ENCODE measurements around the gene PFKFB2. TPM values are rescaled to one million over a fixed set of nuclear protein-coding genes. Genes with fewer than 3 reads are reported as not detected.

The PFKFB2 gene
- polyA plus RNA-seq, 1 donor from 2014 or later: 9.8 TPM

- Histone ChIP-seq H3F3A (ENCODE audit: insufficient read depth, low read length, poor library complexity, severe bottlenecking) (no peaks in the 10 kb centered on the region), H3K4me2 (ENCODE audit: low read length) (no peak overlapping the region), H3K9me2 (ENCODE audit: insufficient read depth, low read length) (no peaks in the 10 kb centered on the region), H3K36me3 (ENCODE audit: insufficient read depth, low read length) (no peaks in the 10 kb centered on the region), H2AFZ (ENCODE audit: low read depth, low read length) (no peak overlapping the region), H3K27ac (ENCODE audit: low read length) (no peak overlapping the region), H3K9ac (ENCODE audit: low read length) (no peak overlapping the region), H3K27me3 (ENCODE audit: insufficient read depth, low read depth, low read length) (no peaks in the 10 kb centered on the region), H3K79me2 (replicated peaks; ENCODE audit: insufficient read depth, low read length) (no peaks in the 10 kb centered on the region), H3K9me3 (ENCODE audit: low read length) (no peaks in the 10 kb centered on the region), H3K4me3 (ENCODE audit: low read length) (no peak overlapping the region), H4K20me1 (ENCODE audit: insufficient read depth) (no peaks in the 10 kb centered on the region)
- TF ChIP-seq RAD21 (conservative IDR thresholded peaks at IDR 0.05): no peak
- TF ChIP-seq SMC3 (conservative IDR thresholded peaks at IDR 0.05; ENCODE audit: poor library complexity): no peak
- no peak for TF ChIP-seq EZH2 (IDR thresholded peaks at IDR 0.05; ENCODE audit: borderline replicate concordance, insufficient read depth, low read length, poor library complexity, severe bottlenecking)
- TF ChIP-seq MXI1 (conservative IDR thresholded peaks at IDR 0.05; ENCODE audit: poor library complexity, severe bottlenecking): no peak
- no peak for TF ChIP-seq POLR2AphosphoS5 (IDR thresholded peaks at IDR 0.05)
- TF ChIP-seq EP300 (conservative IDR thresholded peaks at IDR 0.05; ENCODE audit: poor library complexity, severe bottlenecking): no peak
- no peak for TF ChIP-seq TAF1 (IDR thresholded peaks at IDR 0.05; ENCODE audit: low read depth)
- TF ChIP-seq REST (IDR thresholded peaks at IDR 0.05; ENCODE audit: borderline replicate concordance): no peak
- TF ChIP-seq CTCF (IDR thresholded peaks at IDR 0.05; ENCODE audit: poor library complexity, severe bottlenecking): no peak
These were observed 40.9 kb downstream of the PFKFB2 start for GRCh38 chr1:207093944-207094343.

GRCh38 chr1:207097871-207098324 is 44.8 kb downstream of the PFKFB2 start:
- Histone ChIP-seq H4K20me1 (ENCODE audit: insufficient read depth) (no peaks in the 10 kb centered on the region), H3K4me3 (ENCODE audit: low read length) (no peak overlapping the region), H3K36me3 (ENCODE audit: insufficient read depth, low read length) (no peaks in the 10 kb centered on the region)

More at GRCh38 chr1:207097871-207098324, 44.8 kb downstream of the PFKFB2 start:
- no peak overlapping the region for H2AFZ ChIP-seq (ENCODE audit: low read depth, low read length)
- no peaks in the 10 kb centered on the region for H3F3A ChIP-seq (ENCODE audit: insufficient read depth, low read length, poor library complexity, severe bottlenecking)
- H3K27ac ChIP-seq (ENCODE audit: low read length): no peak overlapping the region
- H3K9ac ChIP-seq (ENCODE audit: low read length): no peak overlapping the region
- H3K9me2 ChIP-seq (ENCODE audit: insufficient read depth, low read length): no peaks in the 10 kb centered on the region
- no peaks in the 10 kb centered on the region for H3K79me2 ChIP-seq (replicated peaks; ENCODE audit: insufficient read depth, low read length)
- H3K9me3 ChIP-seq (ENCODE audit: low read length): no peaks in the 10 kb centered on the region
- H3K4me2 ChIP-seq (ENCODE audit: low read length): no peak overlapping the region
- no peak for TF ChIP-seq SMC3 (conservative IDR thresholded peaks at IDR 0.05; ENCODE audit: poor library complexity)
- TF ChIP-seq REST (IDR thresholded peaks at IDR 0.05; ENCODE audit: borderline replicate concordance): no peak
- TF ChIP-seq EZH2 (IDR thresholded peaks at IDR 0.05; ENCODE audit: borderline replicate concordance, insufficient read depth, low read length, poor library complexity, severe bottlenecking): no peak
- no peak for TF ChIP-seq EP300 (conservative IDR thresholded peaks at IDR 0.05; ENCODE audit: poor library complexity, severe bottlenecking)
- TF ChIP-seq CTCF (IDR thresholded peaks at IDR 0.05; ENCODE audit: poor library complexity, severe bottlenecking): no peak
- no peak for TF ChIP-seq POLR2AphosphoS5 (IDR thresholded peaks at IDR 0.05)
- H3K27me3 ChIP-seq (ENCODE audit: insufficient read depth, low read depth, low read length): no peaks in the 10 kb centered on the region
